VCaP (cell line): Measurements from ENCODE around the gene FCER2.
A peak's percentile ranks its signal among the peaks of the same experiment; 100 is the strongest.

ENCODE experiments used
- H3K27ac ChIP-seq: fragments of 450-650 bp; 2 replicates; pipeline ENCODE4 v1.5.1; 2017
- TF ChIP-seq, protein P1 (sequence below): fragments of 450-650 bp; conservative IDR thresholded peaks from 2 replicates; pipeline ENCODE4 v1.5.1; 2017; ENCODE audit warnings: mild to moderate bottlenecking, moderate library complexity

Gene FCER2

DNA sequence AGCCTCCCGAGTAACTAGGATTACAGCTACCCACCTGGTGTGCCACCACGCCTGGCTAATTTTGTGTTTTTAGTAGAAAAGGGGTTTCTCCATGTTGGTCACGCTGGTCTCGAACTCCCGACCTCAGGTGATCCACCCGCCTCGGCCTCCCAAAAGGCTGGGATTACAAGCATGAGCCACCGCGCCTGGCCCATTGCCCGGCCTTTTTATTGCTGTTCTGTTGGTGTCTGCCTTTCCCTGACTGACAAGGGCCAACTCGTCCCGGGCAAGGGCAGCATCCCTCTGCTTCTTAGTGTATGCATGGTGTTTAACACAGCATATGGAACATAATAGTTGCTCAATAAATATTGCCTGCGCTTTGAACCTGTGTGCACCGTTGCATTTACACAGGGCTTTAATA lies 39.3 kb downstream of the FCER2 start:
- TF ChIP-seq, protein P1, sequence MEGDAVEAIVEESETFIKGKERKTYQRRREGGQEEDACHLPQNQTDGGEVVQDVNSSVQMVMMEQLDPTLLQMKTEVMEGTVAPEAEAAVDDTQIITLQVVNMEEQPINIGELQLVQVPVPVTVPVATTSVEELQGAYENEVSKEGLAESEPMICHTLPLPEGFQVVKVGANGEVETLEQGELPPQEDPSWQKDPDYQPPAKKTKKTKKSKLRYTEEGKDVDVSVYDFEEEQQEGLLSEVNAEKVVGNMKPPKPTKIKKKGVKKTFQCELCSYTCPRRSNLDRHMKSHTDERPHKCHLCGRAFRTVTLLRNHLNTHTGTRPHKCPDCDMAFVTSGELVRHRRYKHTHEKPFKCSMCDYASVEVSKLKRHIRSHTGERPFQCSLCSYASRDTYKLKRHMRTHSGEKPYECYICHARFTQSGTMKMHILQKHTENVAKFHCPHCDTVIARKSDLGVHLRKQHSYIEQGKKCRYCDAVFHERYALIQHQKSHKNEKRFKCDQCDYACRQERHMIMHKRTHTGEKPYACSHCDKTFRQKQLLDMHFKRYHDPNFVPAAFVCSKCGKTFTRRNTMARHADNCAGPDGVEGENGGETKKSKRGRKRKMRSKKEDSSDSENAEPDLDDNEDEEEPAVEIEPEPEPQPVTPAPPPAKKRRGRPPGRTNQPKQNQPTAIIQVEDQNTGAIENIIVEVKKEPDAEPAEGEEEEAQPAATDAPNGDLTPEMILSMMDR = no peak
- no peak overlapping the region for H3K27ac ChIP-seq

DNA sequence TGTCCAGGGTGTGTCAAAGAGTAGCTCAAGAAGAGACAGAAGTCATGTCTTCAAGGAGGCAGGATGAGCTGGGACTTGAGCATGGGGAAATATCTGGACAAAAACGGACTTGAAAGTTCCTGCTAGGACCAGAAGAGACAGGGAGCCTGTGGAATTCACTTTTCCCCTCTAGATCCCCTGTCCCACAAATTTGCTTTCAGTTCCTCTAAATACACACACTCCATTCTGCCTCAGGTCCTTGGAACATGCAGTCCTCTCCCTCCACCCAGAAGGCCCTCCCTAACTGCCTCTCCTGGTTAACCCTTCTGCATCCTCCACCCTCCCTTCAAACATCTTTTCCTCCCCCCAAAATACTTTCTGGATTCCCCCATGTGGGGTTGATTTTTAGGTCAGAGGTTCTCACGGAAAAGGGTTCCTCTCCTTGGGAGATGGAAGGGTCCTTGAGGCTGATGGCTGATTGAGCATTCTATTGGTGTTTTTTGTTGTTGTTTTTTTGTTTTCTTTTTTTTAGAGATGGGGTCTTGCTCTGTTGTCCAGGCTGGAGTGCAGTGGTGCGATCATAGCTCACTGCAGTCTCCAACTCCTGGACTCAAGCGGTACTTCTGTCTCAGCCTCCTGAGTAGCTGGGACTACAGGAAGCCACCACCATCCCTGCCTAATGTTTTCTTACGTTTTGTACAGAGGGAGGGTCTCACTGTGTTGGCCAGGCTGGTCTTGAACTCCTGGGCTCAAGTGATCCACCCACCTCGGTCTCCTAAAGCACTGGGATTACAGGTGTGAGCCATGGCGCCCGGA lies 40.0 kb downstream of the FCER2 start:
- TF ChIP-seq, protein P1 = no peak
- no peak overlapping the region for H3K27ac ChIP-seq

DNA sequence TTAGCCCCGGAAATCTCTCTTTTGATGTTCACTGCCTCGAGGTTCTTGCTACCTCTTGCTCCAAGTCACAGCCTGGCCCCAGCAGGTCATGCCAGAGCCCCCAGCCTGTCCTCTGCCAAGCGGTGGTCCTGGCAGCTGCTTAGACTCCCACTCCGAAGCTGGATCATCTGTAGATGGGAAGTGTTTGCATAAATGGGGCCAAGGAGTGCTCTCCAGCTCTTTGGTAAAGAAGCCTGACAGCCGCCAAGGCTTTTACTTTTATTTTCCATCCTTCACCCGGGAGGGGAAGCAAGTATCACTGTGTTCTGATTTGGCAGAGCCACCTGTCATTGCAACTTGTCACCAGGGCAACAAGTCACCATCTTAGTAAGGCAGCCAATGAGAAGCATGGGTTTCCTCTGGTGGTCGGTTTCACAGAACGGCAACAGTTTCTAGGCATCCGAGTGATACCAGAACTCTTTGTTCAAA lies 43.7 kb downstream of the FCER2 start:
- H3K27ac ChIP-seq = no peak overlapping the region
- TF ChIP-seq, protein P1 = no peak

DNA sequence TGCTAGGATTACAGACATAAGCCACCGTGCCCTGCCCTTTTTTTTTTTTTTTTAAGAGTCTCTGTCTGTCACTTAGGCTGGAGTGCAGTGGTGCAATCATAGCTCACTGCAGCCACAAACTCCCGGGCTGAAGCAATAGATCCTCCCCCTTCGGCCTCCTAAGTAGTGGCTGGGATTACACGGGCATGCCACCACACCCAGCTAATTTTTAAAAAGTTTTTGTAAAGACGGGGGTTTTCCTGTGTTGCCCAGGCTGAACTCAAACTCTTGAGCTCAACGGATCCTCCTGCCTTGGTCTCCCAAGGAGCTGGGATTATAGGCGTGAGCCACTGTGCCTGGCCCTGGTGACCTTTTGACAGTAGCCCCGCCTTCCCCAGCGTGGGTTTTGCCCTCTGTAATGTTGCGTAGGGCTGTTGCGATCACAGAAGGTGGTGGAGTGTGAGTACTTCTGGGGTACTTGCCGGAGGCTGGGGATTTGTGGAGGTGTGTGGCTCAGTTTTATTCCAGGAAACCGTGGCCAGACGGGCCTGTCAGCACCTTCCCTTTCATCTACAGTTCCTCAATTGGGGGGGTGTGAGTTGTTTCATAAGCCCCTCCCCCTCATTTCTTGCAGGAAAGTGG lies 44.7 kb downstream of the FCER2 start:
- TF ChIP-seq, protein P1 = no peak
- no peak overlapping the region for H3K27ac ChIP-seq

DNA sequence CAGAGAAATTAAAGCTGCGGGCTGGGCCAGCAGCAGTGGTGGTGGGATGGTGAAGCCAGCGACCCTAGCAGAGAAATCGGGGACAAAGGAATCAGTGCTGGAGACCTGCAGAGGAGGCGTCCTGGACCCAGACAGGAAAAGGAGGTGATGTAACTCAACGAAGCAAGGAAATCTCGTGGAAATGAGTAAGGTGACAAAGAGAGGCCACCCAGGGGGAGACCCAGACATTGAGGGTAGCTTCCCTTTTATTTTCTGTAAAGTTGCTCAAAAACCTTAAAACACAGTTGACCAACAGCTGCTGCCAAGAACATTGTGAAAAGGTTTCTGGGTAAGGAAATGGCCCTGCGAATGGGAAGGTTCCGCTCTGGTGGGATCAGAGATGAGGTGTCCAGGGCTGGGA lies 46.4 kb downstream of the FCER2 start:
- H3K27ac ChIP-seq = no peak overlapping the region
- TF ChIP-seq, protein P1 = no peak

DNA sequence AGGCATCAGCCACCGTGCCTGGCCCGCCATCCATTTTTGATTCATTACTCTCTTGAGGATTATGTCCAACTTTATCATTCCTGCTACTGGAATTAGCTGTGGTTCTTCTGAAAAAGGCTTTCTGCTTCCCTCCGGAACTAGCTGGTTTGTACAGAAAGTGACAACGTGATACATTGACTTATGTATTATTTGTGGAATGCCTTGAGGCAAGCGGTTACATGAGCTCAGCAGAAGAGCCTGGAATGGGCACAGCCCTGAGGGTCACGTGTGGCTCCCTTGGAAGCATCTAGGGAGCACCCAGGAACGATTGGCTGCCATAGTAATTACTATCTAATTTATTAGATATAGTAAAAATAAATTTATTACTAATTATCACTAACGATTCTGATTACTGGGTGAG lies 47.5 kb downstream of the FCER2 start:
- H3K27ac ChIP-seq = no peak overlapping the region
- TF ChIP-seq, protein P1 = no peak

DNA sequence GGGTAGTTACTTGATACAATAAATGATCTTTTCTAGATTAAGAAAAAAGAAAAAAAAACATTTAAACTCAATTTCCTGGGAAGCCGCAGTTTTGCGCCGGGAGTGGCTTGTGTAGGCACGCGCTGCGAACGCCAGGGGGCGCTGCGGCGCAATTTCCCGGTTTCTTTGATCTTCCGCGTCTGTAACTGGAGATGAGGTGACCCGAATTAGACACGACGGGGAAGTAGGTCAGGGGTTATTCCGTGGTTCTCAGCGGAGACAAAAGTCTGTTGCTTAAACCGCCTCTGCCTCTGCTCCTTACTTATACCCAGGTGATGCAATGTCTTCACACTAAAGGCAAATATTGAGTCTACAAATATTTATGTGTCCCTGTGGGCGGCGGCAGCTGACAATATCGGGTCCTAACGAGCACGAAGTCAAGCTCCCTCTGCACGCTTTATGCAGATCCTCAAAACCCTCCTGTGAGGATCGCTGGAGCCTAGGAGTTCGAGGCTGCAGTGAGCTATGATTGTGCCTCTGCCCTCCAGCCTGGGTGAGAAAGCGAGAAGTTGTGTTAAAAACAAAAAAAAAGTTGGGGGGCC lies 49.8 kb downstream of the FCER2 start:
- H3K27ac ChIP-seq = peak overlapping the region; percentile 30; the same call in 1 of the 2 replicates

More for the DNA sequence above, 49.8 kb downstream of the FCER2 start:
- TF ChIP-seq, protein P1 = peak; percentile 90
